ENCODE data around the gene TBCB. TPM values are rescaled to one million over a fixed set of nuclear protein-coding genes. Genes with fewer than 3 reads are reported as not detected.
"Not testable (repeated sequence)": the region's sequence is repeated elsewhere in the genome, so short reads cannot be mapped to it uniquely, and the experiment has no call there.

TBCB gene
- total RNA-seq, 2 donors from 2014 or later, result 94.4 to 107 TPM

GRCh38 chr19:36113894-36114720, 1.2 kb upstream of the TBCB start:
- Mint-ChIP-seq H3K27ac (peak overlapping the region; percentile 92 to 99), H3K36me3 (peaks cover 20 to 23% of the 10 kb centered on the region in 2 donors), H3K9me3 (no peaks in the 10 kb centered on the region)
- ATAC-seq (no peak), DNase-seq (ENCODE audit: low spot score in 2 of 2) (peak in 1 of 2 donors; percentile 69)

DNA sequence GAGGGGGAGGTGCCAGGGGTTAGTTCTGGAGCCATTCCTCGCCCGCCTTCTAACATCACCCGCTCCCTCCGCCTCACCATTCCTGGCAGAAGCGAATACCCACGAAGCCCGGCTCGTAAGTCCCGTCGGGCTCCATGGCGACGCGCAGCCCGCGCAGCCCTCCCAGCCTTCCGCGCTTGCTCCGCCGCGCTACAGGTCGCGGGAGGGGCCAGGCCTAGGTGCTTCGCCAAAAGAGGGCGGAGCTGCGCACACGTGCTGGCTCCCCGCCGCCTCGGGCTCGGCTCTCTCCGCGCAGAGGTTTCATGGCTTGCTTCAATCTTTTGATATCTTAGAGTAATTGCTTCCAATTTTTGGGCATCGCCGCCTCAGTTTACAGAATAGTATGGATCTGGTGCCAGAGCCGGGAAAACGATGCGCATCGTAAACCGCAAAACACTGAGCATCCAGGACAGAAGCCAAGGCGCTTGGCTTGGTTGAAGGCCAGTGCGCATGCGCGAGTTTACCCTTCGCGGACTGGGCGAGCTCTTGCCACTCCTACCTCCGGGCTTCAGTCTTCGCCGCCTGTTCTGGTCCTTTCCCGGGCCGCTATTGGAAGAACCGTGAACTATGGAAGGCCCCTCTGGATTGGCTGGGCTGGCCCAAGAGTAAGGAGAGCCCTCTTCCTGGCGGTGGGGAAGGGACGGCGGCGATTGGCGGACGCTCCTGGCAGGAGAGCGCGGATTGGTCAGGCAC, 381 bp upstream of the TBCB start, which contains the start of gene POLR2I:
Gene POLR2I (minus strand): TSS at position 155 of the 732 bp plus-strand sequence. CDS start 19 bp downstream, at position 136.
- Mint-ChIP-seq H3K36me3 (peaks cover 20 to 23% of the 10 kb centered on the region in 2 donors), H3K27ac (peak within 1 kb of the TSS; percentile 92 to 99)
- ATAC-seq, result peak; percentile 90 to 91

GRCh38 chr19:36116344-36116637, 1.0 kb downstream of the TBCB start:
- H3K9me3 Mint-ChIP-seq, result no peaks in the 10 kb centered on the region
- no peak for ATAC-seq

More for the DNA sequence above, 381 bp upstream of the TBCB start, which contains the start of gene POLR2I:
- H3K9me3 Mint-ChIP-seq, result no peaks in the 10 kb centered on the region
- DNase-seq (ENCODE audit: low spot score in 2 of 2), result peak; percentile 96 to 100

DNA sequence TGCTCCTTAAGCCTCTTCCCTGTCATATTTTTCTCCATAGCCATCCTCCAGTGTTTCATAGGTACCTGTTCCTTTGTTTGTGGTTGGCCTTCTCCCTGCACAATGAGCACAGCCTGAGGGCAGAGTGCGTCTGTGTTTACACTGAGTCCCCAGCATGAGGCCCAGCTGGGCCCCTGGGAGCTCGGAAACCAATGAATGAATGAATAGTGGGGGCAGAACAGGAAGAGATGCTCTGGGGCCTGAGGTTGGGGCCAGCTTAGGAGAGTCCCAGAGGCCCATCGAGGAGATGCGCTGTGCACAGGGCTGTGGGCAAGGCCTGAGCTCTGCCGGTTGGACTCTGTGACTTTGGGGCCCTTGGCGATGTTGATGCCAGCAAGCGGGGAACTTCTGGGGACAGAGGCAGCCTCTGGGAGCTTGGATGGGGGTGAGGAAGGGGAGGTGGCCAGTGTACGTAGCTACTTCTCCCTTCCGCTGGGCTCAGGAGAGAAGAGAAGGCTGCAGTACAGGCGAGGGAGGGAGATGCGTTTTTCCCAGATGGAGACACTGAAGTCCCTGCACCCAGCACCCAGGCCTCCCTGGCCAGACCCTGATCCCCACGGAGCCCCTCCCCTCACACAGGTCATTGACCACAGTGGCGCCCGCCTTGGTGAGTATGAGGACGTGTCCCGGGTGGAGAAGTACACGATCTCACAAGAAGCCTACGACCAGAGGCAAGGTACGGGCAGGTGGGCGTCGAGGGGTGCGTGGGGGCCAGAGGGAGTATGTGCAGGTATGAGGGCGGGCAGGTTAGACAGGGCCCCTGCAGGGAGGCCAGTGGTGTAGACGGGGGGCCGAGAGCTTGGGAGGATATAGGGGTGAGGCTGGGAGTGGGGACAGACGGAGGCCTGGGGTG, 5.1 kb downstream of the TBCB start:
- H3K27ac Mint-ChIP-seq, result peak overlapping the region; percentile 56 to 72
- H3K9me3 Mint-ChIP-seq, result no peaks in the 10 kb centered on the region
- no peak for DNase-seq (ENCODE audit: low spot score in 2 of 2)
- H3K36me3 Mint-ChIP-seq, result peaks cover 5 to 7% of the 10 kb centered on the region in 2 donors
- no peak for ATAC-seq

More at GRCh38 chr19:36116344-36116637, 1.0 kb downstream of the TBCB start:
- Mint-ChIP-seq H3K27ac (peak overlapping the region; percentile 68 to 92), H3K36me3 (peaks cover 20 to 23% of the 10 kb centered on the region in 2 donors)
- no peak for DNase-seq (ENCODE audit: low spot score in 2 of 2)

DNA sequence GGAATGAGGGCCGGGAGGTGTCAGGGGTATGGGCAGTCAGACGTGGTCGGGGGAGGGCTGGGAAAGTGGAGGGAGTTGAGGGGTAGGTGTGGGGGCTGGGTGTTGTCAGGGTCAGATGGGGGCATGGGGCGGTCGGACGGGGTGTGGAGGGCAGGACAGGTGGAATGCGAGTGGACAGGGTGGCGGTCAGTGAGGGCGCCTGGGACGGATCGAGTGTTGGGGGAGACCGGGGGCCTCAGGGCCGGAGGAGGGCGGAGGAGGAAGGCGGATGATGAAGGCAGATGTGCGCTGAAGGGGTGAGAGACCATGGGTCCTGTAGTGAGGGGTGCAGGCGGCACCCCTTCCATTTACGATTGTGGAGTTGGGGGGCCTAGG, 5.7 kb downstream of the TBCB start:
- ATAC-seq (no peak), DNase-seq (ENCODE audit: low spot score in 2 of 2) (no peak)
- H3K36me3 Mint-ChIP-seq, result peaks cover 5 to 14% of the 10 kb centered on the region in 2 donors
- peak overlapping the region in 1 of 2 donors; percentile 72 for H3K27ac Mint-ChIP-seq
- H3K9me3 Mint-ChIP-seq, result no peaks in the 10 kb centered on the region

- no peak for ATAC-seq
- Mint-ChIP-seq H3K36me3 (peaks cover 5 to 14% of the 10 kb centered on the region in 2 donors), H3K27ac (no peak overlapping the region)
Observed at GRCh38 chr19:36121486-36122124, 6.3 kb downstream of the TBCB start.

DNA sequence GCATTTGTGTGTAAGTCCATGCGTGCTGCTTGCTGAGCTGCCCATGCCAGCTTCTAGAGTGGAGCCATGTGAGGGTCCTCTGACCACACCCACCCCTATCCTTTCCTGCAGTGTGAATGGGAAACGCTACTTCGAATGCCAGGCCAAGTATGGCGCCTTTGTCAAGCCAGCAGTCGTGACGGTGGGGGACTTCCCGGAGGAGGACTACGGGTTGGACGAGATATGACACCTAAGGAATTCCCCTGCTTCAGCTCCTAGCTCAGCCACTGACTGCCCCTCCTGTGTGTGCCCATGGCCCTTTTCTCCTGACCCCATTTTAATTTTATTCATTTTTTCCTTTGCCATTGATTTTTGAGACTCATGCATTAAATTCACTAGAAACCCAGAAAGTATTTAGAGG, 10.3 kb downstream of the TBCB start:
- peaks cover 0 to 8% of the 10 kb centered on the region in 2 donors for H3K36me3 Mint-ChIP-seq
- ATAC-seq, result no peak
- H3K9me3 Mint-ChIP-seq, result no peaks in the 10 kb centered on the region

More at GRCh38 chr19:36121486-36122124, 6.3 kb downstream of the TBCB start:
- DNase-seq (ENCODE audit: low spot score in 2 of 2), result no peak
- H3K9me3 Mint-ChIP-seq, result no peaks in the 10 kb centered on the region

DNA sequence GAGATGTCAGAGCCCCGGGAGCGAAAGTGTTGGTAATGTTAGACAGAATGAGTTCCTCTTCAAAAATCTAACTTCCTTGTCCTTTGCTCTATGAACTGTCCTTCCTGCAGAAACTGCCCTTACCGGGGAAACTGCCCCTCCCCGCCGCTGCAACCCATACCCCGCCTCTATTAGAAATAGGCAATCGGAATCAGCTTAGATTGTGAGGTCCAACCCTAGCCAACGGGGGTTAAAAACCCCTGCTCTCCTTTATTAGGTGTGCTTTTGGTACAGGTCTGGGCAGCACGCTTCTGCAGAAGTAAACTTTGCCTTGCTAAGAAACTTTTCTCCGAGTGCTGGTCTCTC, 13.1 kb downstream of the TBCB start:
- Mint-ChIP-seq H3K9me3 (no peaks in the 10 kb centered on the region), H3K27ac (peak overlapping the region; percentile 88 to 96), H3K36me3 (peaks cover 0 to 8% of the 10 kb centered on the region in 2 donors)
- DNase-seq (ENCODE audit: low spot score in 2 of 2) (no peak), ATAC-seq (no peak)

More for the DNA sequence above, 10.3 kb downstream of the TBCB start:
- H3K27ac Mint-ChIP-seq, result peak overlapping the region in 1 of 2 donors; percentile 15
- no peak for DNase-seq (ENCODE audit: low spot score in 2 of 2)

- DNase-seq (ENCODE audit: low spot score in 2 of 2); ATAC-seq; H3K36me3 Mint-ChIP-seq; H3K27ac Mint-ChIP-seq; H3K9me3 Mint-ChIP-seq: not testable (repeated sequence)
Observed at GRCh38 chr19:36131221-36131620, 16.0 kb downstream of the TBCB start.

GRCh38 chr19:36134867-36135266, 19.6 kb downstream of the TBCB start:
- H3K36me3 Mint-ChIP-seq; H3K9me3 Mint-ChIP-seq; DNase-seq (ENCODE audit: low spot score in 2 of 2); ATAC-seq: not testable (repeated sequence)
- peak overlapping the region in 1 of 2 donors; percentile 73 for H3K27ac Mint-ChIP-seq

GRCh38 chr19:36136964-36137686, 21.9 kb downstream of the TBCB start:
- H3K27ac Mint-ChIP-seq, result no peak overlapping the region
- no peak for DNase-seq (ENCODE audit: low spot score in 2 of 2)
- peak in 1 of 2 donors; percentile 4 for ATAC-seq

GRCh38 chr19:36139120-36139472, 23.8 kb downstream of the TBCB start:
- Mint-ChIP-seq H3K36me3 (peaks cover 20 to 25% of the 10 kb centered on the region in 2 donors), H3K9me3 (peaks cover 4 to 5% of the 10 kb centered on the region in 2 donors), H3K27ac (peak overlapping the region; percentile 55 to 95)
- no peak for ATAC-seq
- DNase-seq (ENCODE audit: low spot score in 2 of 2), result no peak

More at GRCh38 chr19:36136964-36137686, 21.9 kb downstream of the TBCB start:
- peaks cover 16 to 17% of the 10 kb centered on the region in 2 donors for H3K36me3 Mint-ChIP-seq
- H3K9me3 Mint-ChIP-seq, result peaks cover 4 to 5% of the 10 kb centered on the region in 2 donors

DNA sequence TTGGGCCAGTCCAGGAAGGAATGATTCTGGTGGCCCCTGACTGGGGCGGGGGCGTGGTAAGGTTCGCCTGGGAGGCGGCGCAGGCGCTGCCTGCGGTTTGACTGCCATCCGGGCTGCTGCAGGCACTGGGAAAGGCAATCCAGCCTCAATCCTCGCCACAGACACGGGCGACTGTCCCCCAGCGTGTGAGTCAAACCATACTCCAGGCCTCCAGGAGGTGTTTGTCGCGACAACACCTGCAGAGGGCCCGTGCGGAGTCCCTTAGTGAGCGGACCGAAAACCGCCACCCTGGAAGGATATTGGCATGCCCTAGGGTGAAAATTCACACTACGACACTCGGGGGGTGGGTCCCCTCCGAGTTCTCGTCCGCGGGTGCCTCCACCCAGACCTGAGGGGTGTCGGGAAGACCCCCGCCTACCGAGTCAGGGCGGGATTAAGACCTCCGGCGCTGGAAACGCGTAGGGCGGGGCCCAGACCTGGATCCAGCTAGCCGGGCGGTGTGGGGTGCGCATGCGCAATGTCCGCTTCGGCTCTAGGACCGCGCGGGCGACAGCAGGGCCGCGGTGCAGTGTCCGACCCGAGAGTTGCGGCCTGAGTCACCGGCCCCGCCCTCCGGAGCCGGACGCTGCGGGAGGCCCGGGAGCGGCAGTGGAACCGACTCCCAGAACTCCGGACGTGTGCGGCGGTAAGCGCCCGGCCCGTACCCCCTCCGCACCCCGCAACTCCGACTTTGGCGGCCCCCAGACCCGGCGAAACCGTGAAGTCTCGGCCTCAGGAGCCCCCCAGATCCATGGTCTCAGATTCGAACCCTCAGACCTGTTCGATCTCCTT, 24.4 kb downstream of the TBCB start, which contains the start of gene CAPNS1:
Gene CAPNS1 (plus strand): TSS at position 594 of the 831 bp plus-strand sequence. CDS start 946 bp downstream, outside the sequence.
- peak within 1 kb of the TSS; percentile 95 to 99 for H3K27ac Mint-ChIP-seq
- DNase-seq (ENCODE audit: low spot score in 2 of 2), result peak; percentile 89 to 96
- ATAC-seq, result peak; percentile 75 to 78

GRCh38 chr19:36140304-36141038, 25.2 kb downstream of the TBCB start:
- peak; percentile 37 to 65 for DNase-seq (ENCODE audit: low spot score in 2 of 2)
- Mint-ChIP-seq H3K27ac (peak overlapping the region; percentile 95 to 99), H3K36me3 (peaks cover 20 to 25% of the 10 kb centered on the region in 2 donors), H3K9me3 (peaks cover 4 to 5% of the 10 kb centered on the region in 2 donors)
- ATAC-seq, result peak; percentile 19 to 51

More for the DNA sequence above, 24.4 kb downstream of the TBCB start, which contains the start of gene CAPNS1:
- Mint-ChIP-seq H3K36me3 (peaks cover 20 to 25% of the 10 kb centered on the region in 2 donors), H3K9me3 (peaks cover 4 to 5% of the 10 kb centered on the region in 2 donors)
